GM10248 (cell line): Measurements from ENCODE around the gene RPL27.

Experiments used
- CTCF ChIA-PET: fragments of 300-600 bp; sonication (Branson Sonifier 250); formaldehyde crosslinking; extraction: SDS; loops from one replicate; lab custom pipeline; 2021; ENCODE audit warnings: antibody characterized with exemption; lab: Yijun Ruan, JAX
- POLR2A ChIA-PET: fragments of 350-650 bp; sonication (Branson Sonifier 250); formaldehyde crosslinking; extraction: SDS; loops from one replicate; lab custom pipeline; 2020; ENCODE audit warnings: antibody characterized with exemption; lab: Yijun Ruan, JAX
- DNase-seq: peaks from one replicate; pipeline ENCODE4 v3.0.0; 2012; ENCODE audit errors: extremely low spot score
- CTCF ChIP-seq: IDR thresholded peaks from 2 replicates; pipeline ENCODE4 v1.5.1; 2012; ENCODE audit warnings: mild to moderate bottlenecking, low read depth; ENCODE audit errors: extremely low read depth, missing control alignments, control extremely low read depth

Gene RPL27

GRCh38 chr17:42980766-42981397 lies 17.3 kb upstream of the RPL27 start:
- DNase-seq = peak; percentile 78
- ChIA-PET CTCF (interaction anchor here (0.9 to 3.6 kb wide), 3 partner anchors 12 to 17 kb away, joined by 3 to 12 read pairs (median 9); partner anchors contain the start of gene RPL27), POLR2A (interaction anchor here (1.6 kb wide), 1 partner anchor 17 kb away, joined by 8 read pairs; the partner anchor contains the start of gene RPL27)
- peak; percentile 32 for TF ChIP-seq CTCF

- POLR2A ChIA-PET = no interaction called here
- CTCF ChIA-PET = interaction anchor here (2.2 kb wide), 1 partner anchor 16 kb away, joined by 9 read pairs; the partner anchor contains the start of gene RPL27
Measured at GRCh38 chr17:42982266-42982665, 16.0 kb upstream of the RPL27 start.

GRCh38 chr17:42985225-42985624 lies 13.0 kb upstream of the RPL27 start:
- TF ChIP-seq CTCF = no peak
- ChIA-PET POLR2A (interaction anchor here (0.7 to 2.8 kb wide), 2 partner anchors 13 to 237 kb away, joined by 3 to 19 read pairs; partner anchors contain the start of gene RPL27), CTCF (interaction anchor here (7.2 kb wide), 1 partner anchor 13 kb away, joined by 76 read pairs; the partner anchor contains the start of gene RPL27)
- DNase-seq = peak; percentile 69

More at GRCh38 chr17:42982266-42982665, 16.0 kb upstream of the RPL27 start:
- DNase-seq = no peak
- TF ChIP-seq CTCF = no peak

GRCh38 chr17:42989141-42989540 lies 9.1 kb upstream of the RPL27 start:
- no peak for DNase-seq
- TF ChIP-seq CTCF = no peak
- CTCF ChIA-PET = interaction anchor here (7.2 kb wide), 1 partner anchor 9 kb away, joined by 76 read pairs; the partner anchor contains the start of gene RPL27
- POLR2A ChIA-PET = no interaction called here

- no peak for DNase-seq
- TF ChIP-seq CTCF = no peak
- POLR2A ChIA-PET = no interaction called here
- CTCF ChIA-PET = interaction anchor here (7.2 kb wide), 1 partner anchor 8 kb away, joined by 76 read pairs; the partner anchor contains the start of gene RPL27
Measured at GRCh38 chr17:42989726-42990652, 8.2 kb upstream of the RPL27 start.

GRCh38 chr17:42991471-42991870 lies 6.7 kb upstream of the RPL27 start:
- no peak for TF ChIP-seq CTCF
- ChIA-PET POLR2A (interaction anchor here (0.5 kb wide), 1 partner anchor 17 kb away, joined by 3 read pairs; no protein-coding TSS in a partner anchor), CTCF (interaction anchor here (0.9 to 1.1 kb wide), 2 partner anchors 10 to 13 kb away, joined by 3 read pairs; no protein-coding TSS in a partner anchor)
- DNase-seq = no peak
